Tibial nerve (tissue), 3 donors: ENCODE measurements around the gene SLC6A8.

Experiments used
- CTCF ChIP-seq, 5 experiments: fragments of 200-600 bp in 3 of 5; fragments of 450-650 bp in 2 of 5; sonication (generic) in 3 of 5; IDR thresholded peaks; one replicate each; pipeline ENCODE4 v1.5.1; 2016 to 2019; ENCODE audit warnings: antibody characterized with exemption in 5 of 5, mild to moderate bottlenecking in 3 of 5, moderate library complexity in 2 of 5
- POLR2A ChIP-seq, 2 donors: fragments of 450-650 bp; IDR thresholded peaks; one replicate each; pipeline ENCODE4 v1.6.1; 2017; ENCODE audit warnings: antibody characterized with exemption in 2 of 2, mild to moderate bottlenecking in 2 of 2, moderate library complexity in 2 of 2

GRCh38 chrX:153638436-153639176 lies 49.1 kb upstream of the SLC6A8 start:
- TF ChIP-seq CTCF (IDR thresholded peaks at IDR 0.05) (no peak), POLR2A (IDR thresholded peaks at IDR 0.05) (no peak)
